Smooth muscle cell (in vitro differentiated cells): Measurements from ENCODE around the gene IL12B. TPM values are rescaled to one million over a fixed set of nuclear protein-coding genes. Genes with fewer than 3 reads are reported as not detected.

Experiments
- DNase-seq: peaks from one replicate; lab custom pipeline; 2025; ENCODE audit not compliant: unreplicated experiment; lab: John Stamatoyannopoulos, UW
- H2AFZ ChIP-seq: fragments of 200-600 bp; sonication (generic); 2 replicates; pipeline ENCODE4 v1.6.0; 2016; ENCODE audit warnings: antibody characterized with exemption, low read depth, mild to moderate bottlenecking
- H3F3A ChIP-seq: fragments of 200-600 bp; sonication (generic); 2 replicates; pipeline ENCODE4 v1.6.0; 2017; ENCODE audit warnings: antibody characterized with exemption, low read depth
- H3K27ac ChIP-seq: fragments of 200-600 bp; sonication (generic); 2 replicates; pipeline ENCODE4 v1.5.1; 2016; ENCODE audit warnings: low read depth, mild to moderate bottlenecking
- H3K27me3 ChIP-seq: fragments of 200-600 bp; sonication (generic); 2 replicates; pipeline ENCODE4 v1.6.1; 2016; ENCODE audit warnings: low read depth, mild to moderate bottlenecking
- H3K36me3 ChIP-seq: fragments of 200-600 bp; sonication (generic); 2 replicates; pipeline ENCODE4 v1.5.1; 2016; ENCODE audit warnings: low read depth
- H3K4me1 ChIP-seq: fragments of 200-600 bp; sonication (generic); 2 replicates; pipeline ENCODE4 v1.5.1; 2016; ENCODE audit warnings: low read depth
- H3K4me2 ChIP-seq: fragments of 200-600 bp; sonication (generic); 2 replicates; pipeline ENCODE4 v1.6.0; 2016; ENCODE audit warnings: mild to moderate bottlenecking
- H3K4me3 ChIP-seq: fragments of 200-600 bp; sonication (generic); 2 replicates; pipeline ENCODE4 v1.5.1; 2016; ENCODE audit warnings: mild to moderate bottlenecking
- H3K79me2 ChIP-seq: fragments of 200-600 bp; sonication (generic); 2 replicates; pipeline ENCODE4 v1.6.0; 2016; ENCODE audit warnings: low read depth, mild to moderate bottlenecking
- H3K9ac ChIP-seq: fragments of 200-600 bp; sonication (generic); 2 replicates; pipeline ENCODE4 v1.6.0; 2016; ENCODE audit warnings: low read depth
- H3K9me3 ChIP-seq: fragments of 200-600 bp; sonication (generic); replicated peaks from 2 replicates; pipeline ENCODE4 v1.5.1; 2016; ENCODE audit warnings: low read depth
- H4K20me1 ChIP-seq: fragments of 200-600 bp; sonication (generic); 2 replicates; pipeline ENCODE4 v1.6.0; 2016; ENCODE audit warnings: low read depth
- CTCF ChIP-seq: fragments of 200-600 bp; sonication (generic); IDR thresholded peaks from 2 replicates; pipeline ENCODE4 v1.5.1; 2017; ENCODE audit warnings: borderline replicate concordance, mild to moderate bottlenecking, antibody characterized with exemption; ENCODE audit not compliant: insufficient read depth, poor library complexity, severe bottlenecking
- WGBS: methylation state at CpG from one replicate; pipeline ENCODE4 v1.1.7; 2016; ENCODE audit warnings: low lambda C conversion rate; 5-methylcytosine and 5-hydroxymethylcytosine counted together
- polyA plus RNA-seq: library from polyadenylated mRNA; unstranded; fragments of >200 nt; fragmentation: Nextera tagmentation; extraction: Ambion mirVana; gene quantifications from 2 replicates; pipeline ENCODE4 v1.2.1, GENCODE V29; 2016
- total RNA-seq: library from RNA; depleted of rRNA; stranded (reverse); fragments of >200 nt; gene quantifications from 2 replicates; pipeline ENCODE4 v1.2.3, GENCODE V29; 2014

Gene IL12B
- total and polyA plus RNA-seq, 2 experiments from 2014 or later: not detected

GRCh38 chr5:159333545-159333925 lies 3.2 kb upstream of the IL12B start:
- H3K4me2 ChIP-seq: no peak overlapping the region
- H4K20me1 ChIP-seq: no peaks in the 10 kb centered on the region
- H3F3A ChIP-seq: peaks cover 8% of the 10 kb centered on the region
- H3K9me3 ChIP-seq: no peaks in the 10 kb centered on the region
- H3K9ac ChIP-seq: no peak overlapping the region
- peaks cover 1% of the 10 kb centered on the region for H3K27me3 ChIP-seq
- 84% methylated on average over 1 of the region's 1 CpG for WGBS
- DNase-seq: no peak
- no peak for TF ChIP-seq CTCF
- H3K79me2 ChIP-seq: no peaks in the 10 kb centered on the region
- peaks cover 4% of the 10 kb centered on the region for H3K4me1 ChIP-seq
- H3K27ac ChIP-seq: no peak overlapping the region
- H3K4me3 ChIP-seq: no peak overlapping the region
- H2AFZ ChIP-seq: no peak overlapping the region
- H3K36me3 ChIP-seq: no peaks in the 10 kb centered on the region

GRCh38 chr5:159332800-159333544 lies 2.7 kb upstream of the IL12B start:
- Histone ChIP-seq H3K27me3 (peaks cover 3% of the 10 kb centered on the region), H3F3A (peaks cover 8% of the 10 kb centered on the region), H3K79me2 (no peaks in the 10 kb centered on the region), H3K4me1 (peaks cover 4% of the 10 kb centered on the region), H3K9ac (no peak overlapping the region), H3K27ac (no peak overlapping the region), H2AFZ (no peak overlapping the region), H3K4me3 (no peak overlapping the region), H4K20me1 (no peaks in the 10 kb centered on the region), H3K36me3 (no peaks in the 10 kb centered on the region), H3K9me3 (no peaks in the 10 kb centered on the region), H3K4me2 (no peak overlapping the region)
- DNase-seq: no peak
- WGBS: 86% methylated on average over 6 of the region's 6 CpGs
- no peak for TF ChIP-seq CTCF

- TF ChIP-seq CTCF: peak; percentile 79
- H3K36me3 ChIP-seq: no peaks in the 10 kb centered on the region
- H3K27me3 ChIP-seq: peaks cover 3% of the 10 kb centered on the region
- H3K9ac ChIP-seq: no peak overlapping the region
- H3F3A ChIP-seq: peaks cover 5% of the 10 kb centered on the region
- H4K20me1 ChIP-seq: no peaks in the 10 kb centered on the region
- H3K4me1 ChIP-seq: peaks cover 4% of the 10 kb centered on the region
- H3K4me2 ChIP-seq: peak overlapping the region; percentile 87
- peak overlapping the region; percentile 54 for H3K4me3 ChIP-seq
- no peak overlapping the region for H3K27ac ChIP-seq
- no peaks in the 10 kb centered on the region for H3K9me3 ChIP-seq
- DNase-seq: peak; percentile 18
- no peaks in the 10 kb centered on the region for H3K79me2 ChIP-seq
- 7% methylated on average over 44 of the region's 50 CpGs for WGBS
- H2AFZ ChIP-seq: peak overlapping the region; percentile 83
Measured at GRCh38 chr5:159331093-159331973, 1.0 kb upstream of the IL12B start.
